Measurements from ENCODE around the gene MAML1.
A peak's percentile ranks its signal among the peaks of the same experiment; 100 is the strongest.

Gene MAML1

GRCh38 chr5:179803651-179804554, 71.3 kb downstream of the MAML1 start:
- peak overlapping the region; percentile 60 for H3K27ac Mint-ChIP-seq
- H3K36me3 Mint-ChIP-seq (ENCODE audit: low read depth): peaks cover 46% of the 10 kb centered on the region
- H3K9me3 Mint-ChIP-seq: no peaks in the 10 kb centered on the region
- intact Hi-C loops (cut with micrococcal nuclease): loop anchor here (5.0 kb wide), 2 partner anchors 103 to 288 kb away; partner anchors contain the start of gene TBC1D9B
- peak overlapping the region; percentile 41 for H3K4me3 Mint-ChIP-seq
- H3K27me3 Mint-ChIP-seq: no peaks in the 10 kb centered on the region
- peaks cover 50% of the 10 kb centered on the region for H3K4me1 Mint-ChIP-seq (ENCODE audit: low read depth)

GRCh38 chr5:179804555-179804947, 71.9 kb downstream of the MAML1 start:
- Mint-ChIP-seq H3K36me3 (ENCODE audit: low read depth) (peaks cover 40% of the 10 kb centered on the region), H3K27me3 (no peaks in the 10 kb centered on the region), H3K27ac (peak overlapping the region; percentile 77), H3K9me3 (no peaks in the 10 kb centered on the region), H3K4me1 (ENCODE audit: low read depth) (peaks cover 50% of the 10 kb centered on the region), H3K4me3 (peak overlapping the region; percentile 86)
- intact Hi-C loops (cut with micrococcal nuclease): loop anchor here (5.0 kb wide), 2 partner anchors 103 to 288 kb away; partner anchors contain the start of gene TBC1D9B

- Mint-ChIP-seq H3K36me3 (ENCODE audit: low read depth) (peaks cover 34% of the 10 kb centered on the region), H3K4me3 (peak overlapping the region; percentile 86), H3K27ac (peak overlapping the region; percentile 77), H3K4me1 (ENCODE audit: low read depth) (peaks cover 50% of the 10 kb centered on the region), H3K9me3 (no peaks in the 10 kb centered on the region), H3K27me3 (no peaks in the 10 kb centered on the region)
- intact Hi-C loops (cut with micrococcal nuclease): loop anchor here (5.0 kb wide), 1 partner anchor 267 kb away; the partner anchor contains the start of gene RNF130
These were observed 72.5 kb downstream of the MAML1 start for GRCh38 chr5:179805070-179805528.

- peak overlapping the region; percentile 86 for H3K4me3 Mint-ChIP-seq
- intact Hi-C loops (cut with micrococcal nuclease): loop anchor here (2.0 to 5.0 kb wide), 2 partner anchors 15 to 267 kb away; partner anchors contain the start of genes RNF130 and SQSTM1
- H3K27ac Mint-ChIP-seq: peak overlapping the region; percentile 77
- no peaks in the 10 kb centered on the region for H3K9me3 Mint-ChIP-seq
- peaks cover 50% of the 10 kb centered on the region for H3K4me1 Mint-ChIP-seq (ENCODE audit: low read depth)
- peaks cover 28% of the 10 kb centered on the region for H3K36me3 Mint-ChIP-seq (ENCODE audit: low read depth)
- no peaks in the 10 kb centered on the region for H3K27me3 Mint-ChIP-seq
These were observed 73.1 kb downstream of the MAML1 start for GRCh38 chr5:179805529-179806249.

GRCh38 chr5:179806250-179807048, 73.8 kb downstream of the MAML1 start, which contains the start of gene MGAT4B:
Gene MGAT4B (minus strand): TSS chr5:179806866. CDS start chr5:179806583, 283 bp downstream.
- Mint-ChIP-seq H3K27ac (peak within 1 kb of the TSS; percentile 77), H3K27me3 (no peaks in the 10 kb centered on the region), H3K9me3 (no peaks in the 10 kb centered on the region), H3K4me3 (peak within 1 kb of the TSS; percentile 86), H3K36me3 (ENCODE audit: low read depth) (peaks cover 21% of the 10 kb centered on the region), H3K4me1 (ENCODE audit: low read depth) (peaks cover 56% of the 10 kb centered on the region)
- intact Hi-C loops (cut with micrococcal nuclease): loop anchor here (2.0 to 5.0 kb wide), 2 partner anchors 14 to 266 kb away; partner anchors contain the start of genes RNF130 and SQSTM1

- Mint-ChIP-seq H3K4me1 (ENCODE audit: low read depth) (peaks cover 32% of the 10 kb centered on the region), H3K27me3 (peaks cover 14% of the 10 kb centered on the region), H3K27ac (no peak overlapping the region), H3K9me3 (no peaks in the 10 kb centered on the region), H3K36me3 (ENCODE audit: low read depth) (peaks cover 36% of the 10 kb centered on the region), H3K4me3 (no peak overlapping the region)
- intact Hi-C loops (cut with micrococcal nuclease): no loop called here
These were observed 79.7 kb downstream of the MAML1 start for GRCh38 chr5:179812135-179812825.

- Mint-ChIP-seq H3K36me3 (ENCODE audit: low read depth) (peaks cover 36% of the 10 kb centered on the region), H3K4me1 (ENCODE audit: low read depth) (peaks cover 33% of the 10 kb centered on the region), H3K27me3 (peaks cover 17% of the 10 kb centered on the region), H3K27ac (no peak overlapping the region), H3K9me3 (no peaks in the 10 kb centered on the region), H3K4me3 (no peak overlapping the region)
- intact Hi-C loops (cut with micrococcal nuclease): no loop called here
These were observed 80.5 kb downstream of the MAML1 start for GRCh38 chr5:179812997-179813607.

GRCh38 chr5:179814090-179814489, 81.5 kb downstream of the MAML1 start:
- Mint-ChIP-seq H3K27ac (no peak overlapping the region), H3K36me3 (ENCODE audit: low read depth) (peaks cover 36% of the 10 kb centered on the region), H3K9me3 (no peaks in the 10 kb centered on the region), H3K4me3 (no peak overlapping the region), H3K4me1 (ENCODE audit: low read depth) (peaks cover 40% of the 10 kb centered on the region), H3K27me3 (peaks cover 17% of the 10 kb centered on the region)
- intact Hi-C loops (cut with micrococcal nuclease): no loop called here

GRCh38 chr5:179815491-179816249, 83.0 kb downstream of the MAML1 start:
- peak overlapping the region; percentile 4 for H3K4me3 Mint-ChIP-seq
- H3K9me3 Mint-ChIP-seq: no peaks in the 10 kb centered on the region
- intact Hi-C loops (cut with micrococcal nuclease): no loop called here
- H3K4me1 Mint-ChIP-seq (ENCODE audit: low read depth): peaks cover 54% of the 10 kb centered on the region
- peaks cover 41% of the 10 kb centered on the region for H3K36me3 Mint-ChIP-seq (ENCODE audit: low read depth)
- H3K27ac Mint-ChIP-seq: no peak overlapping the region
- peaks cover 17% of the 10 kb centered on the region for H3K27me3 Mint-ChIP-seq

GRCh38 chr5:179816401-179816795, 83.8 kb downstream of the MAML1 start:
- H3K36me3 Mint-ChIP-seq (ENCODE audit: low read depth): peaks cover 45% of the 10 kb centered on the region
- H3K27ac Mint-ChIP-seq: peak overlapping the region; percentile 97
- peaks cover 17% of the 10 kb centered on the region for H3K27me3 Mint-ChIP-seq
- peaks cover 48% of the 10 kb centered on the region for H3K4me1 Mint-ChIP-seq (ENCODE audit: low read depth)
- peak overlapping the region; percentile 47 for H3K4me3 Mint-ChIP-seq
- intact Hi-C loops (cut with micrococcal nuclease): no loop called here
- no peaks in the 10 kb centered on the region for H3K9me3 Mint-ChIP-seq

GRCh38 chr5:179816796-179817469, 84.3 kb downstream of the MAML1 start:
- Mint-ChIP-seq H3K4me3 (peak overlapping the region; percentile 64), H3K36me3 (ENCODE audit: low read depth) (peaks cover 48% of the 10 kb centered on the region), H3K27ac (peak overlapping the region; percentile 97), H3K27me3 (peaks cover 17% of the 10 kb centered on the region), H3K9me3 (no peaks in the 10 kb centered on the region), H3K4me1 (ENCODE audit: low read depth) (peaks cover 46% of the 10 kb centered on the region)
- intact Hi-C loops (cut with micrococcal nuclease): no loop called here

Measured in dendritic cell treated with granulocyte-macrophage colony-stimulating factor and Interleukin-4, amounts not matched to agents 40 ng/mL and 50 ng/mL, for 4 days (primary cell).